ENCODE measurements around the gene CDH23. TPM values are rescaled to one million over a fixed set of nuclear protein-coding genes. Genes with fewer than 3 reads are reported as not detected.

The CDH23 gene
- total RNA-seq, 1 experiment from 2014 or later: 2.9 TPM

GRCh38 chr10:71741029-71741428 lies 344.3 kb downstream of the CDH23 start:
- H3K4me1 Mint-ChIP-seq: peaks cover 13% of the 10 kb centered on the region
- no peak for ATAC-seq
- no peak for DNase-seq (ENCODE audit: low spot score)
- no peaks in the 10 kb centered on the region for H3K36me3 Mint-ChIP-seq
- H3K9me3 Mint-ChIP-seq: peaks cover 10% of the 10 kb centered on the region; the same call in 1 of the 2 replicates
- H3K27ac Mint-ChIP-seq: no peak overlapping the region
- H3K4me3 Mint-ChIP-seq: no peak overlapping the region
- H3K27me3 Mint-ChIP-seq (ENCODE audit: low read depth): peaks cover 3% of the 10 kb centered on the region; the same call in 1 of the 2 replicates
- TF ChIP-seq, protein P1, sequence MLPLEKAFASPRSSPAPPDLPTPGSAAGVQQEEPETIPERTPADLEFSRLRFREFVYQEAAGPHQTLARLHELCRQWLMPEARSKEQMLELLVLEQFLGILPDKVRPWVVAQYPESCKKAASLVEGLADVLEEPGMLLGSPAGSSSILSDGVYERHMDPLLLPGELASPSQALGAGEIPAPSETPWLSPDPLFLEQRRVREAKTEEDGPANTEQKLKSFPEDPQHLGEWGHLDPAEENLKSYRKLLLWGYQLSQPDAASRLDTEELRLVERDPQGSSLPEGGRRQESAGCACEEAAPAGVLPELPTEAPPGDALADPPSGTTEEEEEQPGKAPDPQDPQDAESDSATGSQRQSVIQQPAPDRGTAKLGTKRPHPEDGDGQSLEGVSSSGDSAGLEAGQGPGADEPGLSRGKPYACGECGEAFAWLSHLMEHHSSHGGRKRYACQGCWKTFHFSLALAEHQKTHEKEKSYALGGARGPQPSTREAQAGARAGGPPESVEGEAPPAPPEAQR (CRISPR knock-in tag; IDR thresholded peaks at IDR 0.05): no peak
- TF ChIP-seq E2F1 (CRISPR knock-in tag; IDR thresholded peaks at IDR 0.05) (no peak), GRHL2 (CRISPR knock-in tag; IDR thresholded peaks at IDR 0.05; ENCODE audit: insufficient replicate concordance, severe bottlenecking) (no peak), EMX1 (CRISPR knock-in tag; IDR thresholded peaks at IDR 0.05) (no peak), MAX (CRISPR knock-in tag; IDR thresholded peaks at IDR 0.05) (no peak), JUN (CRISPR knock-in tag; IDR thresholded peaks at IDR 0.05) (no peak), ZNF317 (CRISPR knock-in tag; IDR thresholded peaks at IDR 0.05; ENCODE audit: borderline replicate concordance, low read depth) (no peak), CTCF (IDR thresholded peaks at IDR 0.05) (no peak), MLX (CRISPR knock-in tag; IDR thresholded peaks at IDR 0.05) (no peak), ARID4B (CRISPR knock-in tag; IDR thresholded peaks at IDR 0.05; ENCODE audit: borderline replicate concordance) (no peak), AR (CRISPR knock-in tag; IDR thresholded peaks at IDR 0.05) (no peak), TEAD1 (CRISPR knock-in tag; IDR thresholded peaks at IDR 0.05) (no peak), FOXP1 (CRISPR knock-in tag; IDR thresholded peaks at IDR 0.05; ENCODE audit: borderline replicate concordance) (no peak), ZNF416 (CRISPR knock-in tag; IDR thresholded peaks at IDR 0.05) (no peak)
- TF ChIP-seq, protein P2, sequence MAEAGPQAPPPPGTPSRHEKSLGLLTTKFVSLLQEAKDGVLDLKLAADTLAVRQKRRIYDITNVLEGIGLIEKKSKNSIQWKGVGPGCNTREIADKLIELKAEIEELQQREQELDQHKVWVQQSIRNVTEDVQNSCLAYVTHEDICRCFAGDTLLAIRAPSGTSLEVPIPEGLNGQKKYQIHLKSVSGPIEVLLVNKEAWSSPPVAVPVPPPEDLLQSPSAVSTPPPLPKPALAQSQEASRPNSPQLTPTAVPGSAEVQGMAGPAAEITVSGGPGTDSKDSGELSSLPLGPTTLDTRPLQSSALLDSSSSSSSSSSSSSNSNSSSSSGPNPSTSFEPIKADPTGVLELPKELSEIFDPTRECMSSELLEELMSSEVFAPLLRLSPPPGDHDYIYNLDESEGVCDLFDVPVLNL (CRISPR knock-in tag; IDR thresholded peaks at IDR 0.05; ENCODE audit: borderline replicate concordance, low read depth): no peak
- TF ChIP-seq, protein P3, sequence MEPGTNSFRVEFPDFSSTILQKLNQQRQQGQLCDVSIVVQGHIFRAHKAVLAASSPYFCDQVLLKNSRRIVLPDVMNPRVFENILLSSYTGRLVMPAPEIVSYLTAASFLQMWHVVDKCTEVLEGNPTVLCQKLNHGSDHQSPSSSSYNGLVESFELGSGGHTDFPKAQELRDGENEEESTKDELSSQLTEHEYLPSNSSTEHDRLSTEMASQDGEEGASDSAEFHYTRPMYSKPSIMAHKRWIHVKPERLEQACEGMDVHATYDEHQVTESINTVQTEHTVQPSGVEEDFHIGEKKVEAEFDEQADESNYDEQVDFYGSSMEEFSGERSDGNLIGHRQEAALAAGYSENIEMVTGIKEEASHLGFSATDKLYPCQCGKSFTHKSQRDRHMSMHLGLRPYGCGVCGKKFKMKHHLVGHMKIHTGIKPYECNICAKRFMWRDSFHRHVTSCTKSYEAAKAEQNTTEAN (CRISPR knock-in tag; IDR thresholded peaks at IDR 0.05): no peak
- TF ChIP-seq, protein P4, sequence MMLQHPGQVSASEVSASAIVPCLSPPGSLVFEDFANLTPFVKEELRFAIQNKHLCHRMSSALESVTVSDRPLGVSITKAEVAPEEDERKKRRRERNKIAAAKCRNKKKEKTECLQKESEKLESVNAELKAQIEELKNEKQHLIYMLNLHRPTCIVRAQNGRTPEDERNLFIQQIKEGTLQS (CRISPR knock-in tag; conservative IDR thresholded peaks at IDR 0.05): no peak
- ChIA-PET CTCF (interaction anchor here (1.3 kb wide), 1 partner anchor 32 kb away, joined by 3 read pairs; the partner anchor contains the start of gene VSIR), POLR2A (no interaction called here)

Measured in WTC11 (cell line).